Activated T-cell treated with anti-CD3 and anti-CD28 coated beads for 4 hours (primary cell): ENCODE measurements around the gene CMTM2.

ENCODE experiments used
- DNase-seq: peaks from one replicate; pipeline ENCODE4 v3.0.0-alpha.2; 2020

The CMTM2 gene

GRCh38 chr16:66578651-66579531 is at the start of gene CMTM2:
Gene CMTM2, plus strand, starts transcription at chr16:66579463. Its CDS starts 145 bp downstream, at chr16:66579608.
- DNase-seq: no peak

GRCh38 chr16:66529475-66529874 is 49.8 kb upstream of the CMTM2 start:
- no peak for DNase-seq

- no peak for DNase-seq
Observed at GRCh38 chr16:66534376-66534799, 44.9 kb upstream of the CMTM2 start.

- no peak for DNase-seq
Observed at GRCh38 chr16:66536525-66536924, 42.7 kb upstream of the CMTM2 start.

- DNase-seq: no peak
Observed at GRCh38 chr16:66537236-66537635, 42.0 kb upstream of the CMTM2 start.

GRCh38 chr16:66538910-66539309 is 40.4 kb upstream of the CMTM2 start:
- no peak for DNase-seq

- no peak for DNase-seq
Observed at GRCh38 chr16:66539623-66540469, 39.4 kb upstream of the CMTM2 start.

- no peak for DNase-seq
Observed at GRCh38 chr16:66541388-66542355, 37.6 kb upstream of the CMTM2 start.

GRCh38 chr16:66542396-66542795 is 36.9 kb upstream of the CMTM2 start:
- no peak for DNase-seq

- no peak for DNase-seq
Observed at GRCh38 chr16:66543541-66543940, 35.7 kb upstream of the CMTM2 start.

- no peak for DNase-seq
Observed at GRCh38 chr16:66544016-66544757, 35.1 kb upstream of the CMTM2 start.

GRCh38 chr16:66547101-66547989 is 31.9 kb upstream of the CMTM2 start:
- DNase-seq: no peak

- no peak for DNase-seq
Observed at GRCh38 chr16:66548068-66548467, 31.2 kb upstream of the CMTM2 start.

GRCh38 chr16:66548868-66549267 is 30.4 kb upstream of the CMTM2 start:
- DNase-seq: no peak

- peak; percentile 49 for DNase-seq
Observed at GRCh38 chr16:66549284-66550131, 29.8 kb upstream of the CMTM2 start, which contains the start of gene TK2. Gene TK2, minus strand, starts transcription at chr16:66550122. Its CDS starts 61 bp downstream, at chr16:66550061.

- peak; percentile 37 for DNase-seq
Observed at GRCh38 chr16:66551348-66551759, 27.9 kb upstream of the CMTM2 start.

GRCh38 chr16:66551788-66552285 is 27.4 kb upstream of the CMTM2 start:
- no peak for DNase-seq

GRCh38 chr16:66552286-66553177 is 26.7 kb upstream of the CMTM2 start, which contains the start of gene CKLF:
Gene CKLF, plus strand, starts transcription at chr16:66552576. Its CDS starts 140 bp downstream, at chr16:66552716.
- peak; percentile 80 for DNase-seq
